GM19238 (cell line): ENCODE data around the gene PTPRZ1.
A peak's percentile ranks its signal among the peaks of the same experiment; 100 is the strongest.

Experiments used
- DNase-seq: peaks from one replicate; pipeline ENCODE4 v3.0.0; 2011; ENCODE audit warnings: low spot score; ENCODE audit not compliant: insufficient read length

PTPRZ1 gene

GRCh38 chr7:121953164-121953563 is 80.2 kb downstream of the PTPRZ1 start:
- no peak for DNase-seq

GRCh38 chr7:121953601-121954000 is 80.6 kb downstream of the PTPRZ1 start:
- DNase-seq: no peak

GRCh38 chr7:121954803-121955202 is 81.8 kb downstream of the PTPRZ1 start:
- no peak for DNase-seq

GRCh38 chr7:121957626-121958025 is 84.7 kb downstream of the PTPRZ1 start:
- DNase-seq: no peak

- DNase-seq: no peak
These were observed 87.7 kb downstream of the PTPRZ1 start for GRCh38 chr7:121960678-121961077.

GRCh38 chr7:121961089-121961867 is 88.3 kb downstream of the PTPRZ1 start:
- no peak for DNase-seq

GRCh38 chr7:121966276-121966934 is 93.4 kb downstream of the PTPRZ1 start:
- DNase-seq: no peak

GRCh38 chr7:121966935-121967332 is 94.0 kb downstream of the PTPRZ1 start:
- DNase-seq: no peak

- DNase-seq: no peak
These were observed 112.6 kb downstream of the PTPRZ1 start for GRCh38 chr7:121985476-121986030.

- no peak for DNase-seq
These were observed 119.1 kb downstream of the PTPRZ1 start for GRCh38 chr7:121992068-121992467.

GRCh38 chr7:121994625-121995410 is 121.9 kb downstream of the PTPRZ1 start:
- peak; percentile 7 for DNase-seq

- no peak for DNase-seq
These were observed 133.7 kb downstream of the PTPRZ1 start for GRCh38 chr7:122006687-122007086.

GRCh38 chr7:122010116-122010515 is 137.2 kb downstream of the PTPRZ1 start:
- no peak for DNase-seq

- no peak for DNase-seq
These were observed 140.1 kb downstream of the PTPRZ1 start for GRCh38 chr7:122013065-122013464.

GRCh38 chr7:122013630-122014029 is 140.7 kb downstream of the PTPRZ1 start:
- no peak for DNase-seq

- no peak for DNase-seq
These were observed 141.7 kb downstream of the PTPRZ1 start for GRCh38 chr7:122014697-122015096.

GRCh38 chr7:122018032-122018431 is 145.1 kb downstream of the PTPRZ1 start:
- DNase-seq: no peak

GRCh38 chr7:122027058-122027457 is 154.1 kb downstream of the PTPRZ1 start:
- DNase-seq: no peak

GRCh38 chr7:122033641-122034040 is 160.7 kb downstream of the PTPRZ1 start:
- DNase-seq: no peak

- DNase-seq: no peak
These were observed 162.9 kb downstream of the PTPRZ1 start for GRCh38 chr7:122035876-122036275.

- no peak for DNase-seq
These were observed 165.2 kb downstream of the PTPRZ1 start for GRCh38 chr7:122038134-122038533.

- DNase-seq: no peak
These were observed 165.9 kb downstream of the PTPRZ1 start for GRCh38 chr7:122038904-122039303.
